Raji (cell line): Measurements from ENCODE around the gene LUC7L.

Experiments used
- POLR2A ChIP-seq: IDR thresholded peaks from 2 replicates; pipeline ENCODE4 v1.6.1; 2011; ENCODE audit warnings: low read depth, low read length, control low read depth; ENCODE audit not compliant: insufficient read depth

Gene LUC7L

GRCh38 chr16:252366-253337 is 23.4 kb upstream of the LUC7L start:
- TF ChIP-seq POLR2A = no peak

GRCh38 chr16:249431-249830 is 20.2 kb upstream of the LUC7L start:
- TF ChIP-seq POLR2A = no peak

GRCh38 chr16:247027-247426 is 17.8 kb upstream of the LUC7L start:
- TF ChIP-seq POLR2A = no peak

GRCh38 chr16:245105-245504 is 15.9 kb upstream of the LUC7L start:
- no peak for TF ChIP-seq POLR2A

- TF ChIP-seq POLR2A = no peak
Measured at GRCh38 chr16:243348-243747, 14.1 kb upstream of the LUC7L start.

GRCh38 chr16:242281-242680 is 13.0 kb upstream of the LUC7L start:
- TF ChIP-seq POLR2A = no peak

GRCh38 chr16:240559-240958 is 11.3 kb upstream of the LUC7L start:
- TF ChIP-seq POLR2A = no peak

- TF ChIP-seq POLR2A = no peak
Measured at GRCh38 chr16:239948-240277, 10.7 kb upstream of the LUC7L start.

GRCh38 chr16:234468-235305 is 5.4 kb upstream of the LUC7L start, which contains the start of gene FAM234A:
FAM234A (plus strand) TSS chr16:234821; CDS start chr16:254414, 19,593 bp downstream.
- TF ChIP-seq POLR2A = peak; percentile 95

GRCh38 chr16:230949-231348 is 1.7 kb upstream of the LUC7L start:
- no peak for TF ChIP-seq POLR2A

- no peak for TF ChIP-seq POLR2A
Measured at GRCh38 chr16:229731-230281, 557 bp upstream of the LUC7L start.

GRCh38 chr16:228151-228851 is 948 bp downstream of the LUC7L start:
- no peak for TF ChIP-seq POLR2A

GRCh38 chr16:220021-220420 is 9.2 kb downstream of the LUC7L start:
- TF ChIP-seq POLR2A = no peak

GRCh38 chr16:212999-213398 is 16.2 kb downstream of the LUC7L start:
- no peak for TF ChIP-seq POLR2A

- no peak for TF ChIP-seq POLR2A
Measured at GRCh38 chr16:203246-203645, 26.0 kb downstream of the LUC7L start.
